HG03571 (cell line): ENCODE measurements around the gene CCNY.

Experiments used
- ATAC-seq: cut with Tn5 transposase; IDR thresholded peaks from one replicate; pipeline ENCODE4 v1.9.1; 2021; ENCODE audit not compliant: unreplicated experiment

CCNY gene

GRCh38 chr10:35423505-35424306 is 87.4 kb downstream of the CCNY start:
- ATAC-seq: no peak

GRCh38 chr10:35424680-35425285 is 88.5 kb downstream of the CCNY start:
- ATAC-seq: no peak

- no peak for ATAC-seq
Observed at GRCh38 chr10:35425595-35425994, 89.3 kb downstream of the CCNY start.

GRCh38 chr10:35426657-35427056 is 90.3 kb downstream of the CCNY start:
- ATAC-seq: no peak

- no peak for ATAC-seq
Observed at GRCh38 chr10:35427543-35427942, 91.2 kb downstream of the CCNY start.

GRCh38 chr10:35428521-35428920 is 92.2 kb downstream of the CCNY start:
- ATAC-seq: no peak

- no peak for ATAC-seq
Observed at GRCh38 chr10:35432781-35433338, 96.6 kb downstream of the CCNY start.

GRCh38 chr10:35433851-35434426 is 97.6 kb downstream of the CCNY start:
- ATAC-seq: no peak

GRCh38 chr10:35434533-35434932 is 98.2 kb downstream of the CCNY start:
- ATAC-seq: no peak

- no peak for ATAC-seq
Observed at GRCh38 chr10:35435824-35436223, 99.5 kb downstream of the CCNY start.

- no peak for ATAC-seq
Observed at GRCh38 chr10:35437829-35438228, 101.5 kb downstream of the CCNY start.

- no peak for ATAC-seq
Observed at GRCh38 chr10:35438718-35439571, 102.6 kb downstream of the CCNY start.

- no peak for ATAC-seq
Observed at GRCh38 chr10:35440016-35440415, 103.7 kb downstream of the CCNY start.

- no peak for ATAC-seq
Observed at GRCh38 chr10:35442028-35442427, 105.7 kb downstream of the CCNY start.

- no peak for ATAC-seq
Observed at GRCh38 chr10:35442592-35442991, 106.3 kb downstream of the CCNY start.

GRCh38 chr10:35443858-35444257 is 107.5 kb downstream of the CCNY start:
- no peak for ATAC-seq

- ATAC-seq: no peak
Observed at GRCh38 chr10:35445150-35445884, 109.0 kb downstream of the CCNY start.

GRCh38 chr10:35446439-35446838 is 110.1 kb downstream of the CCNY start:
- ATAC-seq: no peak

GRCh38 chr10:35447693-35448407 is 111.5 kb downstream of the CCNY start:
- no peak for ATAC-seq
